H9 (cell line): Measurements from ENCODE around the gene ONECUT1. TPM values are rescaled to one million over a fixed set of nuclear protein-coding genes. Genes with fewer than 3 reads are reported as not detected.

ENCODE experiments used
- DNase-seq: peaks from one replicate; pipeline ENCODE4 v3.0.0-alpha.2; 2017
- H2AFZ ChIP-seq: one replicate; pipeline ENCODE4 v1.6.1; 2013; ENCODE audit warnings: mild to moderate bottlenecking, low read length, control low read depth, moderate library complexity
- H2AK5ac ChIP-seq: 2 replicates; pipeline ENCODE4 v1.6.1; 2013; ENCODE audit warnings: low read length, control low read depth, mixed read lengths; ENCODE audit not compliant: insufficient read length
- H2BK120ac ChIP-seq: one replicate; pipeline ENCODE4 v1.6.1; 2013; ENCODE audit warnings: low read depth, mild to moderate bottlenecking, low read length, control low read depth, inconsistent platforms; ENCODE audit not compliant: poor library complexity, severe bottlenecking
- H2BK12ac ChIP-seq: 2 replicates; pipeline ENCODE4 v1.6.1; 2013; ENCODE audit warnings: low read length, control low read depth, mixed read lengths, low read depth; ENCODE audit not compliant: insufficient read length
- H2BK15ac ChIP-seq: 2 replicates; pipeline ENCODE4 v1.6.1; 2013; ENCODE audit warnings: low read depth, low read length, control low read depth
- H2BK20ac ChIP-seq: one replicate; pipeline ENCODE4 v1.6.1; 2013; ENCODE audit warnings: low read depth, mild to moderate bottlenecking, low read length, control low read depth, inconsistent platforms; ENCODE audit not compliant: poor library complexity, severe bottlenecking
- H2BK5ac ChIP-seq: 2 replicates; pipeline ENCODE4 v1.6.1; 2013; ENCODE audit warnings: low read length, control low read depth, mixed read lengths; ENCODE audit not compliant: insufficient read length
- H3K14ac ChIP-seq: 2 replicates; pipeline ENCODE4 v1.6.1; 2013; ENCODE audit warnings: low read length, control low read depth; ENCODE audit not compliant: insufficient read depth
- H3K18ac ChIP-seq: 2 replicates; pipeline ENCODE4 v1.6.1; 2013; ENCODE audit warnings: low read depth, mild to moderate bottlenecking, mixed read lengths, low read length, control low read depth; ENCODE audit not compliant: insufficient read length
- H3K23ac ChIP-seq: 2 replicates; pipeline ENCODE4 v1.6.1; 2013; ENCODE audit warnings: low read length, control low read depth, mixed read lengths, low read depth; ENCODE audit not compliant: insufficient read length
- H3K23me2 ChIP-seq: 2 replicates; pipeline ENCODE4 v1.6.1; 2013; ENCODE audit warnings: low read depth, mild to moderate bottlenecking, mixed read lengths, low read length, control low read depth; ENCODE audit not compliant: insufficient read length, poor library complexity, severe bottlenecking
- H3K27ac ChIP-seq: 2 replicates; pipeline ENCODE4 v1.5.1; 2013; ENCODE audit warnings: low read length, control low read depth, mixed read lengths, low read depth; ENCODE audit not compliant: insufficient read length
- H3K27me3 ChIP-seq: 2 replicates; pipeline ENCODE4 v1.6.1; 2013; ENCODE audit warnings: low read length, control low read depth, inconsistent platforms; ENCODE audit not compliant: insufficient read depth
- H3K4ac ChIP-seq: 2 replicates; pipeline ENCODE4 v1.6.1; 2013; ENCODE audit warnings: low read depth, mild to moderate bottlenecking, control low read depth, inconsistent platforms, low read length, moderate library complexity
- H3K4me1 ChIP-seq: 2 replicates; pipeline ENCODE4 v1.6.1; 2013; ENCODE audit warnings: low read length, control low read depth, inconsistent platforms; ENCODE audit not compliant: insufficient read depth
- H3K4me2 ChIP-seq: 2 replicates; pipeline ENCODE4 v1.6.1; 2013; ENCODE audit warnings: low read length, control low read depth, mixed read lengths; ENCODE audit not compliant: insufficient read length, insufficient read depth
- H3K56ac ChIP-seq: 2 replicates; pipeline ENCODE4 v1.6.1; 2013; ENCODE audit warnings: low read depth, mild to moderate bottlenecking, mixed read lengths, low read length, control low read depth; ENCODE audit not compliant: insufficient read length
- H3K79me1 ChIP-seq: 2 replicates; pipeline ENCODE4 v1.6.1; 2013; ENCODE audit warnings: low read depth, mild to moderate bottlenecking, moderate library complexity, low read length, control low read depth, inconsistent platforms; ENCODE audit not compliant: insufficient read depth, poor library complexity, severe bottlenecking
- H3K79me2 ChIP-seq: 2 replicates; pipeline ENCODE4 v1.6.1; 2013; ENCODE audit warnings: low read length, control low read depth, inconsistent platforms; ENCODE audit not compliant: insufficient read depth
- H3K9ac ChIP-seq: 2 replicates; pipeline ENCODE4 v1.6.1; 2013; ENCODE audit warnings: low read length, control low read depth, mixed read lengths; ENCODE audit not compliant: insufficient read length; ENCODE audit errors: extremely low read depth
- H3K9me3 ChIP-seq: one replicate; pipeline ENCODE4 v1.6.1; 2013; ENCODE audit warnings: low read depth, low read length, inconsistent platforms; ENCODE audit not compliant: control insufficient read depth
- H3T11ph ChIP-seq: one replicate; pipeline ENCODE4 v1.6.1; 2013; ENCODE audit warnings: mild to moderate bottlenecking, low read length, control low read depth, inconsistent platforms
- H4K20me1 ChIP-seq: one replicate; pipeline ENCODE4 v1.6.1; 2013; ENCODE audit not compliant: control insufficient read depth, insufficient read length, insufficient read depth
- H4K5ac ChIP-seq: 2 replicates; pipeline ENCODE4 v1.6.1; 2013; ENCODE audit warnings: low read depth, mild to moderate bottlenecking, mixed read lengths, low read length, control low read depth; ENCODE audit not compliant: insufficient read length
- H4K8ac ChIP-seq: replicated peaks from 2 replicates; pipeline ENCODE4 v1.6.1; 2013; ENCODE audit warnings: low read length, control low read depth, mixed read lengths, low read depth; ENCODE audit not compliant: insufficient read length
- H4K91ac ChIP-seq: 2 replicates; pipeline ENCODE4 v1.6.1; 2013; ENCODE audit warnings: low read depth, mild to moderate bottlenecking, moderate library complexity, mixed read lengths, low read length, control low read depth; ENCODE audit not compliant: insufficient read length
- H3K27ac Mint-ChIP-seq, 3 experiments: 2 replicates in 2 of 3; 3 replicates in 1 of 3; pipeline ENCODE4 v1.8.0; 2020 to 2021; ENCODE audit warnings: mixed read lengths in 3 of 3, mild to moderate bottlenecking in 1 of 3, moderate library complexity in 1 of 3
- H3K27me3 Mint-ChIP-seq: 2 replicates; pipeline ENCODE4 v1.8.0; 2021; ENCODE audit warnings: low read depth, mild to moderate bottlenecking, moderate library complexity, mixed read lengths
- H3K36me3 Mint-ChIP-seq, 3 experiments: 2 replicates in 2 of 3; 3 replicates in 1 of 3; pipeline ENCODE4 v1.8.0; 2020 to 2021; ENCODE audit warnings: low read depth in 3 of 3, mixed read lengths in 3 of 3; ENCODE audit not compliant: insufficient read depth in 1 of 3
- H3K4me1 Mint-ChIP-seq, 2 experiments: 2 replicates each; pipeline ENCODE4 v1.8.0; 2020; ENCODE audit warnings: mixed read lengths in 2 of 2
- H3K4me3 Mint-ChIP-seq, 2 experiments: 2 replicates in 1 of 2; 3 replicates in 1 of 2; pipeline ENCODE4 v1.8.0; 2020 to 2021; ENCODE audit warnings: mild to moderate bottlenecking in 2 of 2, mixed read lengths in 2 of 2, moderate library complexity in 1 of 2
- H3K9me3 Mint-ChIP-seq, 2 experiments: 2 replicates in 1 of 2; 3 replicates in 1 of 2; pipeline ENCODE4 v1.8.0; 2020; ENCODE audit warnings: mild to moderate bottlenecking in 2 of 2, mixed read lengths in 2 of 2, moderate library complexity in 1 of 2
- CTCF ChIP-seq: fragments of 200-600 bp; sonication (generic); conservative IDR thresholded peaks from 3 replicates; pipeline ENCODE4 v1.8.0; 2021; ENCODE audit warnings: antibody characterized with exemption, mild to moderate bottlenecking
- WGBS: extraction: QIAGEN DNeasy Blood & Tissue Kit; methylation state at CpG from one replicate; pipeline ENCODE4 v1.1.7; 2013; ENCODE audit warnings: missing lambda C conversion rate, low lambda C conversion rate, mixed read lengths; ENCODE audit not compliant: insufficient read length; ENCODE audit errors: extremely low coverage; 5-methylcytosine and 5-hydroxymethylcytosine counted together
- total RNA-seq: library from RNA; stranded (reverse); gene quantifications from 2 replicates; pipeline ENCODE4 v1.2.1, GENCODE V29; 2021

ONECUT1 gene
- total RNA-seq, 1 experiment from 2014 or later: 14.1 TPM

- Histone ChIP-seq H3T11ph (no peak overlapping the region), H2AFZ (no peak overlapping the region), H3K9ac (no peak overlapping the region), H4K20me1 (no peaks in the 10 kb centered on the region), H3K23ac (no peak overlapping the region), H4K91ac (no peak overlapping the region), H3K79me2 (no peaks in the 10 kb centered on the region), H3K4me1 (peaks cover 3% of the 10 kb centered on the region; the same call in 1 of the 2 replicates), H3K79me1 (no peaks in the 10 kb centered on the region), H3K4me2 (no peak overlapping the region), H3K27ac (no peak overlapping the region), H3K56ac (no peak overlapping the region), H4K5ac (no peak overlapping the region), H2BK5ac (no peak overlapping the region), H4K8ac (no peak overlapping the region), H2BK20ac (no peak overlapping the region), H2BK12ac (no peak overlapping the region), H3K18ac (no peak overlapping the region), H3K14ac (no peak overlapping the region), H3K23me2 (no peaks in the 10 kb centered on the region), H3K9me3 (no peaks in the 10 kb centered on the region), H3K4ac (no peak overlapping the region), H3K27me3 (no peaks in the 10 kb centered on the region), H2BK120ac (no peak overlapping the region), H2BK15ac (no peak overlapping the region), H2AK5ac (no peak overlapping the region)
- WGBS: no CpG with 5 or more reads among the region's 3 CpGs
- DNase-seq: no peak
- peaks cover 11 to 19% of the 10 kb centered on the region in 2 experiments for H3K4me1 Mint-ChIP-seq
- H3K27ac Mint-ChIP-seq: no peak overlapping the region
- no peak for TF ChIP-seq CTCF
- no peaks in the 10 kb centered on the region for H3K36me3 Mint-ChIP-seq
- H3K9me3 Mint-ChIP-seq: no peaks in the 10 kb centered on the region
- no peak overlapping the region; a peak in 1 of 5 replicates for H3K4me3 Mint-ChIP-seq
- H3K27me3 Mint-ChIP-seq: no peaks in the 10 kb centered on the region; the same call in 1 of the 2 replicates
Observed at GRCh38 chr15:52714968-52715367, 75.2 kb downstream of the ONECUT1 start.
